ENCODE data around the gene POLN. TPM values are rescaled to one million over a fixed set of nuclear protein-coding genes. Genes with fewer than 3 reads are reported as not detected.

Gene POLN
- total RNA-seq, 2 experiments from 2014 or later: 3.3 to 4.0 TPM

GRCh38 chr4:2104556-2105345, 137.2 kb downstream of the POLN start:
- Mint-ChIP-seq H3K36me3 (ENCODE audit: low read depth) (peaks cover 9% of the 10 kb centered on the region), H3K27ac (no peak overlapping the region), H3K4me1 (no peaks in the 10 kb centered on the region), H3K4me3 (no peak overlapping the region), H3K9me3 (peaks cover 14% of the 10 kb centered on the region), H3K27me3 (peaks cover 27% of the 10 kb centered on the region)
- POLR2A ChIA-PET: interaction anchor here (0.9 kb wide), 1 partner anchor 20 kb away, joined by 3 read pairs; no protein-coding TSS in a partner anchor
- DNase-seq: no peak
- CTCF ChIA-PET: no interaction called here

- H3K4me1 Mint-ChIP-seq: no peaks in the 10 kb centered on the region
- POLR2A ChIA-PET: interaction anchor here (0.9 kb wide), 1 partner anchor 21 kb away, joined by 3 read pairs; no protein-coding TSS in a partner anchor
Observed at GRCh38 chr4:2103843-2104547, 137.9 kb downstream of the POLN start.

GRCh38 chr4:2103127-2103842, 138.6 kb downstream of the POLN start:
- POLR2A ChIA-PET: no interaction called here
- Mint-ChIP-seq H3K27ac (no peak overlapping the region), H3K9me3 (peaks cover 14% of the 10 kb centered on the region), H3K4me3 (no peak overlapping the region), H3K27me3 (peaks cover 16% of the 10 kb centered on the region), H3K4me1 (no peaks in the 10 kb centered on the region), H3K36me3 (ENCODE audit: low read depth) (peaks cover 12% of the 10 kb centered on the region)
- no peak for DNase-seq
- CTCF ChIA-PET: no interaction called here

More at GRCh38 chr4:2103843-2104547, 137.9 kb downstream of the POLN start:
- no peak overlapping the region for H3K4me3 Mint-ChIP-seq
- DNase-seq: no peak
- H3K9me3 Mint-ChIP-seq: peaks cover 14% of the 10 kb centered on the region
- H3K27me3 Mint-ChIP-seq: peaks cover 22% of the 10 kb centered on the region
- H3K27ac Mint-ChIP-seq: no peak overlapping the region
- CTCF ChIA-PET: no interaction called here
- H3K36me3 Mint-ChIP-seq (ENCODE audit: low read depth): peaks cover 12% of the 10 kb centered on the region

GRCh38 chr4:2102045-2102883, 139.7 kb downstream of the POLN start:
- H3K27me3 Mint-ChIP-seq: peaks cover 16% of the 10 kb centered on the region
- no peak overlapping the region for H3K27ac Mint-ChIP-seq
- no peaks in the 10 kb centered on the region for H3K4me1 Mint-ChIP-seq
- H3K9me3 Mint-ChIP-seq: peaks cover 14% of the 10 kb centered on the region
- DNase-seq: no peak
- ChIA-PET POLR2A (no interaction called here), CTCF (no interaction called here)
- H3K36me3 Mint-ChIP-seq (ENCODE audit: low read depth): peaks cover 12% of the 10 kb centered on the region
- H3K4me3 Mint-ChIP-seq: no peak overlapping the region

- Mint-ChIP-seq H3K4me3 (no peak overlapping the region), H3K27me3 (peaks cover 16% of the 10 kb centered on the region), H3K27ac (no peak overlapping the region), H3K9me3 (peaks cover 14% of the 10 kb centered on the region), H3K36me3 (ENCODE audit: low read depth) (peaks cover 12% of the 10 kb centered on the region), H3K4me1 (no peaks in the 10 kb centered on the region)
- CTCF ChIA-PET: no interaction called here
- POLR2A ChIA-PET: interaction anchor here (0.7 kb wide), 1 partner anchor 44 kb away, joined by 3 read pairs; no protein-coding TSS in a partner anchor
- DNase-seq: no peak
Observed at GRCh38 chr4:2101346-2102044, 140.4 kb downstream of the POLN start.

GRCh38 chr4:2096073-2096609, 145.8 kb downstream of the POLN start:
- ChIA-PET CTCF (no interaction called here), POLR2A (no interaction called here)
- peaks cover 5% of the 10 kb centered on the region for H3K27me3 Mint-ChIP-seq
- no peak for DNase-seq
- H3K27ac Mint-ChIP-seq: no peak overlapping the region
- peaks cover under 1% of the 10 kb centered on the region for H3K9me3 Mint-ChIP-seq
- peaks cover 6% of the 10 kb centered on the region for H3K36me3 Mint-ChIP-seq (ENCODE audit: low read depth)
- no peaks in the 10 kb centered on the region for H3K4me1 Mint-ChIP-seq
- H3K4me3 Mint-ChIP-seq: no peak overlapping the region

GRCh38 chr4:2095236-2096072, 146.5 kb downstream of the POLN start:
- Mint-ChIP-seq H3K27ac (no peak overlapping the region), H3K9me3 (no peaks in the 10 kb centered on the region), H3K27me3 (no peaks in the 10 kb centered on the region), H3K4me1 (no peaks in the 10 kb centered on the region), H3K4me3 (no peak overlapping the region), H3K36me3 (ENCODE audit: low read depth) (peaks cover 3% of the 10 kb centered on the region)
- POLR2A ChIA-PET: no interaction called here
- CTCF ChIA-PET: no interaction called here
- DNase-seq: no peak

GRCh38 chr4:2094545-2094944, 147.4 kb downstream of the POLN start:
- Mint-ChIP-seq H3K4me1 (no peaks in the 10 kb centered on the region), H3K4me3 (no peak overlapping the region), H3K36me3 (ENCODE audit: low read depth) (peaks cover 3% of the 10 kb centered on the region), H3K9me3 (no peaks in the 10 kb centered on the region), H3K27ac (no peak overlapping the region), H3K27me3 (peaks cover 4% of the 10 kb centered on the region)
- ChIA-PET CTCF (no interaction called here), POLR2A (no interaction called here)
- DNase-seq: no peak

GRCh38 chr4:2093265-2093664, 148.7 kb downstream of the POLN start:
- no peaks in the 10 kb centered on the region for H3K9me3 Mint-ChIP-seq
- ChIA-PET CTCF (no interaction called here), POLR2A (no interaction called here)
- no peak overlapping the region for H3K27ac Mint-ChIP-seq
- DNase-seq: no peak
- no peak overlapping the region for H3K4me3 Mint-ChIP-seq
- H3K27me3 Mint-ChIP-seq: peaks cover 5% of the 10 kb centered on the region
- H3K4me1 Mint-ChIP-seq: no peaks in the 10 kb centered on the region
- no peaks in the 10 kb centered on the region for H3K36me3 Mint-ChIP-seq (ENCODE audit: low read depth)

- Mint-ChIP-seq H3K27ac (no peak overlapping the region), H3K4me3 (no peak overlapping the region), H3K36me3 (ENCODE audit: low read depth) (no peaks in the 10 kb centered on the region), H3K4me1 (no peaks in the 10 kb centered on the region), H3K27me3 (peaks cover 5% of the 10 kb centered on the region), H3K9me3 (no peaks in the 10 kb centered on the region)
- POLR2A ChIA-PET: no interaction called here
- no peak for DNase-seq
- CTCF ChIA-PET: no interaction called here
Observed at GRCh38 chr4:2092669-2093053, 149.3 kb downstream of the POLN start.

- ChIA-PET CTCF (no interaction called here), POLR2A (no interaction called here)
- Mint-ChIP-seq H3K27me3 (peaks cover 7% of the 10 kb centered on the region), H3K36me3 (ENCODE audit: low read depth) (no peaks in the 10 kb centered on the region), H3K4me3 (no peak overlapping the region), H3K9me3 (no peaks in the 10 kb centered on the region), H3K4me1 (no peaks in the 10 kb centered on the region), H3K27ac (no peak overlapping the region)
- no peak for DNase-seq
Observed at GRCh38 chr4:2091990-2092668, 149.8 kb downstream of the POLN start.

All from activated CD4-positive, alpha-beta memory T cell treated with anti-CD3 and anti-CD28 coated beads, Interleukin-2, amount 10 ng/mL, durations not matched to agents 7 days and 5 days (primary cell).